ENCODE data around the gene FCGR3A.

DNA sequence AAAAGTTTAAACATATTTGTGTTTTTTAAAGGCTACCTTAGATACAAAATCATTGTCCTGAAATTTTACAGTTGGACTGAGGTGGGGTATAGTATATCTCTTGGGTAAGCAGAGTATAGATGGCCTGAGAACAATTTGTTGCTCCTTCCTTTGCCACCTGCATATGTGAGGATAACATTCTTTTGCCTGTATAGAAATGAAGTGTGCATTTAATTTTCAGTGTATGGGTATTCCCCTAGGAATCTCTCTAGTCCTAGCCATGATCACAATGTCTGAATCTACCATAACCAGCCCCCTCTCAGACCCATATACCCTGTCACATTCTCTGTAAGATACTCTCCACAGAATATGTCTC, 46.2 kb downstream of the FCGR3A start:
- TF ChIP-seq, protein P1, sequence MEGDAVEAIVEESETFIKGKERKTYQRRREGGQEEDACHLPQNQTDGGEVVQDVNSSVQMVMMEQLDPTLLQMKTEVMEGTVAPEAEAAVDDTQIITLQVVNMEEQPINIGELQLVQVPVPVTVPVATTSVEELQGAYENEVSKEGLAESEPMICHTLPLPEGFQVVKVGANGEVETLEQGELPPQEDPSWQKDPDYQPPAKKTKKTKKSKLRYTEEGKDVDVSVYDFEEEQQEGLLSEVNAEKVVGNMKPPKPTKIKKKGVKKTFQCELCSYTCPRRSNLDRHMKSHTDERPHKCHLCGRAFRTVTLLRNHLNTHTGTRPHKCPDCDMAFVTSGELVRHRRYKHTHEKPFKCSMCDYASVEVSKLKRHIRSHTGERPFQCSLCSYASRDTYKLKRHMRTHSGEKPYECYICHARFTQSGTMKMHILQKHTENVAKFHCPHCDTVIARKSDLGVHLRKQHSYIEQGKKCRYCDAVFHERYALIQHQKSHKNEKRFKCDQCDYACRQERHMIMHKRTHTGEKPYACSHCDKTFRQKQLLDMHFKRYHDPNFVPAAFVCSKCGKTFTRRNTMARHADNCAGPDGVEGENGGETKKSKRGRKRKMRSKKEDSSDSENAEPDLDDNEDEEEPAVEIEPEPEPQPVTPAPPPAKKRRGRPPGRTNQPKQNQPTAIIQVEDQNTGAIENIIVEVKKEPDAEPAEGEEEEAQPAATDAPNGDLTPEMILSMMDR (IDR thresholded peaks at IDR 0.05; ENCODE audit: low read length): no peak
- TF ChIP-seq EZH2 (IDR thresholded peaks at IDR 0.05; ENCODE audit: borderline replicate concordance, low read length): no peak

Measured in OCI-LY1 (cell line).